GM19351 (cell line): ENCODE data around the gene IL1RAPL1.
"Not testable (repeated sequence)": the region's sequence is repeated elsewhere in the genome, so short reads cannot be mapped to it uniquely, and the experiment has no call there.

Source experiments
- ATAC-seq: cut with Tn5 transposase; IDR thresholded peaks from one replicate; pipeline ENCODE4 v1.9.1; 2021; ENCODE audit warnings: mild to moderate bottlenecking, moderate library complexity; ENCODE audit not compliant: unreplicated experiment

The IL1RAPL1 gene

GRCh38 chrX:29242856-29243255, 655.6 kb downstream of the IL1RAPL1 start:
- no peak for ATAC-seq

- ATAC-seq = no peak
Measured at GRCh38 chrX:29243942-29244341, 656.7 kb downstream of the IL1RAPL1 start.

GRCh38 chrX:29254515-29254914, 667.3 kb downstream of the IL1RAPL1 start:
- no peak for ATAC-seq

DNA sequence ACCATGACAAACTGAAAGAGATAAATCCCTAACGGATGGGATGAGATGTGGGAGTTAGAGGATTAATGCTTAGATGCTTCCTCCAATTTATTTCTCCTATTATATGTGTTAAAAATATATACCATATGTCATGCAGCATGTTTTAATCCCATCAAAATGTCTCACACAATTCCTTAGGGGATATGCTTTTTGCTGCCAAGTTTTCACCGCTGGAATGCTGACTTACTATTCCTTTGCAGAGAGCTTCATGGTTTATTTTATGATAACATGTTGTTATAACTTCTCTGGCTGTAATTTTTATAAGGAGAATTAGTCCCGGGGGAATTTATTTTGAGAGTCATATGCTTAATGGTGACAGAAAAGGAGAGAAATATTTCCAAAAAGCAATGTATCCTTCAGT, 670.3 kb downstream of the IL1RAPL1 start:
- ATAC-seq = no peak

DNA sequence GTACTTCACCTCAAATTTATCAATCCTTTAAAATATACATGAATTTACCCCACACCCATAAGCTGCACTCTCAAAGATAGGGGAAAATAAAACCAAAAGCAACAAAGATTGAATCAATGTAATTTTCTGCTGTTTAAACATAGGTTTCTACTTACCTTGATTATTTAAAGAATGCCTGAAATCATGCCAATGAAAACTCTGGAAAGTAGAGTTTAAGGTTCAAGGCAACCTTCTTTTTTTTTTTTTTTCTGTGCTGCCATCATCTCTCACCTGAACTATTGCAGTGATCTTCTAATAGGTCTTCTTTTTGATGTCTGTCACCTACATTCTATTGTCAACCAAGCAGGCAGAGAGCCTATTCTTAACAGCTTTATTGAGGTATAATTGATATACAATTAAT, 682.1 kb downstream of the IL1RAPL1 start:
- no peak for ATAC-seq

GRCh38 chrX:29274517-29274916, 687.3 kb downstream of the IL1RAPL1 start:
- no peak for ATAC-seq

GRCh38 chrX:29275928-29276327, 688.7 kb downstream of the IL1RAPL1 start:
- ATAC-seq = no peak

DNA sequence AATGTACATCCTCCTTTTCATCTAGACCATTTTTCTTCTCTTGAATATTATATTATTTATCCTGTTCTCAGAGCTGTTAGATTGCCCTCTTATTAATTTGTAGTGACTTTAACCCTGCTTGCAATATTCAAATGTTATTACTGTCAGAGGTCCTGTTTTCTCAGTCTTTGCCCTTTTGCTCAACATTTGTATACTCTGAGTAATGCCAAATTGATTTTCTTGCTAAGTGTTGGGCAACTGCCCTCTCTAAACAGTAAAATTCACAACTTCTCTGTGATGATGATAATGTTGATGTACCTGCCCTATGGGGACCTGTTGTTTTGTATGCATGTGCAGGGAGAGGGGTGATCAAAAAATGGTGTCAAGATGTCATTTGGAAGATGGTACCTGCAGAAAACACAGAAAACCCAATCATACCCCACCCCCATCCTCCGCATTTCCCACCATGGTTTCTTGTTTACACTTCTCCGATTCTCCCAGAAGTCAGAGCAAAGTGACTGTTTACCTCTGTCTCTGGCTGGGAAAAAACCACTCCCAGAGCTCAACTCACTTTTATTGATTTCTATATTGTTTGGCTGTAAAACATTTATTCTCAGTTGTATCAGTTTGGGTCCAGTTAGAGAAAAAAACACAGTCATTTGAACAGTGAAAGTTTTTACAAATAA, 694.0 kb downstream of the IL1RAPL1 start:
- ATAC-seq = no peak

GRCh38 chrX:29285664-29286063, 698.4 kb downstream of the IL1RAPL1 start:
- no peak for ATAC-seq

DNA sequence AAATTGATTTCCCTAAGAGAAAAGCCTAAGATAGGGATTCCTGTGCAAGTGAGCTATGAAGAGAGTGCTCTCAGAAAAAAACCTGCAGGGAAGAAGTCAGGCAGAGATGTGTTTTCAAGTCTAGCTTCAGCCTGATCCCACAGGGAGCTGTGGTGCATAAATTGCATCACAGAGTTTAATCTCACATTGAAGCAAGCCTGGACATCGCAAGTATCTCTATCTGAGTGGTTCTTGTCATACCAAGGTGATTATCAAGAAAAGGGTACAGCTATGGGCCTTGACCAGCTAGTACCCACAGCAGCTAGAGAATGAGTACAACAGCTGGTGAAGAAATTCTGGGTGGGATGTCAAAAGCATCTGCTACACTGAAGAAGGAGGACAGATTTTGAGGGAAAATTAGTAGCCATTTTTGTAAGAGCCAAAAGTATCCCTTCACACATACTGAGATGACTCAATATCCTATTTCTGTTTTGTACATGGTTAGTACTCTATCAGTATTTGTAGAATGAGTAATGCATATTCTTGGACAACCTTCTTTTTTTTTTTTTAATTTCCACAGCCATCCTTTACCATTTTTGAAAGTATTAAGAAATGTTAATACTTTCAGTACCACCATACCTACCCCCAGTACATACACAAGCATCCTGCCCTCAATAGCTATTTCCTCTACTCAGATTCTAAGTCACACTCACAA, 708.9 kb downstream of the IL1RAPL1 start:
- no peak for ATAC-seq

- ATAC-seq = no peak
Measured at GRCh38 chrX:29297171-29297800, 710.0 kb downstream of the IL1RAPL1 start.

GRCh38 chrX:29299684-29300083, 712.4 kb downstream of the IL1RAPL1 start:
- no peak for ATAC-seq

DNA sequence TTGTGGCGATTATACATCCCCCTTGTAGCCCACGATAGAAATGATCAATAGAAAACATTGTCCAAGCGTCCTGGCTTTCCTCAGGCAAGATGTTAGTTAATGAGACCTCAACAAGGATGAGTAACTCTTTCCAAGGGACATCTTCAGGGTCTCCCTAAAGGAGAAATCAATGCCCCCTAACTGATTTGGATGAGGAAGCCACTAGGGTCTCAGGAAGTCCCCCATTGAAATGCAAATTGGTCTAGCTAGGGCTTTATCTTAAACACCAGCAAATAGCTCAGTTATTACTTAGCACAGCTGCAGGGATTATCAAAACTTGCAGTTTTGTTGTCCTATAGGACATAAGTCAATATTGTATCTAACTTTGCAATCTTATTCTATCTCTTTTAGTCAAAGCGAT, 721.5 kb downstream of the IL1RAPL1 start:
- no peak for ATAC-seq

DNA sequence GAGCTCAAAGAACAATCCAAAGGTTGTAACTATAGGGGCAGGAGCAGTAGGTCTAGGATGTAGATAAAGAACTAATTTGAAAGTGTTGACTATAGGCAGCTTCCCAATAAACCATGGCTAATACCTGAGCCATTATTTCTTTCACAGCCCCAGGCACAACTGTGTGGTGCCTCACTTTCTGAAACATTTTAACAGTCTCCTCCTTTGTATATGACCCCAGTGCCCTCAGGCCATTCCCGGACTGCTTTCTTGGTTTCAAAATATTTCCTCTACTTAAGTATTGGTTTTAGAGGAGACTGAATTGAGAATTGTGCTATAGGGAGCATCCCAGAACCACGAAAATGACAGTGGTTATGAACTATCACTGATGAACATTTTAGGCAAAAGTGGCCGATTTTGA, 728.7 kb downstream of the IL1RAPL1 start:
- no peak for ATAC-seq

DNA sequence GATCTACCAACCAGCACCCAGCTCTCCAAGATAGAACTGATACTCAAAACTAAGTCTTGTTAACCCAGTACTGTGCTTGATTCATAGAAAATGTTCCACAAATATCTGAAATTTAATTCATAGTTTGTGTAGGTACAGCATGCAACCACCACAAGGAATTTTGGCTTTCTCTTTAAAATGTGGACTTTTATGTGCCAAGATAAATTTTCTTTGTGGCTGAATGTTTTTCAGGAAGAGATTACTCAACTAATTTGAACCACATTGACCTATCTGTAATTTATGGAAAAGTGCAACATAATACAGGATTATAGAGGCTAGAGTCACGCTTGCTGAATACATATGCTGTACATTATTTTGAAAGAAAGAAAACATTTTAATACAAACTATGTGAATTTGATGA, 730.8 kb downstream of the IL1RAPL1 start:
- ATAC-seq = no peak

GRCh38 chrX:29332429-29332828, 745.2 kb downstream of the IL1RAPL1 start:
- ATAC-seq = not testable (repeated sequence)

DNA sequence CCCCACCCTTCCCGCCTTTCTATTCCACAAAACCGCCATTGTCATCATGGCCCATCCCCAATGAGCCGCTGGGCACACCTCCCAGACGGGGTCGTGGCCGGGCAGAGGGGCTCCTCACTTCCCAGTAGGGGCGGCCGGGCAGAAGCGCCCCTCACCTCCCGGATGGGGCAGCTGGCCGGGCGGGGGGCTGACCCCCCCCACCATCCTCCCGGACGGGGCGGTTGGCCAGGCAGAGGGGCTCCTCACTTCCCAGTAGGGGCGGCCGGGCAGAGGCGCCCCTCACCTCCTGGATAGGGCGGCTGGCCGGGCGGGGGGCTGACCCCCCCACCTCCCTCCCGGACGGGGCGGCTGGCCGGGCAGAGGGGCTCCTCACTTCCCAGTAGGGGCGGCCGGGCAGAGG, 745.8 kb downstream of the IL1RAPL1 start:
- not testable (repeated sequence) for ATAC-seq

DNA sequence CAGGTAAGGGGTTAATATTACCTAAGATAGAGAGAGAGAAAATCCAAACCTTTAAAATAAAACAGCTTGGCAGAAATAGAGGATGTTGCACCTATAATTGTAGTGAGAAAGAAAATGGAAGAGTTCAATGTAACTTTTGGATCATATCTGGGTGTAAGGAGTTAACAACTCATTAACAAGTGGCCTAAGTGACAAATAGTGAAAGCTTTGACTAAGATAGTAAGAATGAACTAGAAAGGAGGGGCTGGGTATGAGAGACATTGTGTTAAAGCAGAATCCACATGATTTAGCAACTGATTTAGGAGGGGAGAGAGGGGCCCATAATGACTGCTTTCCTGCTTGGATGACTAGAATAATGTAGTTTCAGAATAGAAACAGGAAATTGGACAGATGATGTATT, 761.0 kb downstream of the IL1RAPL1 start:
- no peak for ATAC-seq

DNA sequence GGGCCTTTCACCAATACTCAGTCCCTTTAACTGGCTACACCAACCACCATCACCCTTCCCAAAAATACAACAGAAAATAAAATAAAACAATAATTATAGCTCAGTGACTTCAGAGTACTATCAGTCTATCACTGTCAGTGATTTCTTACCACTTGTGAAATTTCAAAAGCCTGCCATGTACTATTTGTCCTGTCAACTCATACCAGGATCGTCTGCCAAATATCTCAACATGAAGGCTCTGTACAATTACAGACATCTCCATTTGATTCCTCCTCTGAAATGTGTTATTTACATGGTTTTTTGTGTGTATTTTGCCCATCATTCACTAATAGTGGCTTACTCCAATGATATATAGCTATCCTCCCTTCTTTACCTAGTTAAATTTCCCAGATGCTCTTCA, 772.0 kb downstream of the IL1RAPL1 start:
- ATAC-seq = no peak

GRCh38 chrX:29374765-29375164, 787.5 kb downstream of the IL1RAPL1 start:
- not testable (repeated sequence) for ATAC-seq

DNA sequence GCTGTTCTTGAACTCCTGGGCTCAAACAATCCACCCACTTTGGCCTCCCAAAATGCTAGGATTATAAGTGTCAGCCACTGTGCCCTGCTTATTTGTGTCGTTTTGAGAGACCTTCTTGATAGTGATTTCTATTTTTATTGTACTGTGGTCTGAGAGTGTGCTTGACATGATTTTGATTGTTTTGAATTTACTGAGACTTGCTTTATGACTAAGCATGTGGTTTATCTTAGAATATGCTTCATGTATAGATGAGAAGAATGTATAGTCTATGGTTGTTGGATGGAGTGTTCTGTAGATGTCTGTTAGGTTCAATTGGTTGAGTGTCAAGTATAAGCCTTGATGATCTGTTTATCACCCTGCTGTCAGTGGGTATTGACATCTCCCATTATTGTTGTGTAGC, 789.3 kb downstream of the IL1RAPL1 start:
- ATAC-seq = peak; percentile 87

DNA sequence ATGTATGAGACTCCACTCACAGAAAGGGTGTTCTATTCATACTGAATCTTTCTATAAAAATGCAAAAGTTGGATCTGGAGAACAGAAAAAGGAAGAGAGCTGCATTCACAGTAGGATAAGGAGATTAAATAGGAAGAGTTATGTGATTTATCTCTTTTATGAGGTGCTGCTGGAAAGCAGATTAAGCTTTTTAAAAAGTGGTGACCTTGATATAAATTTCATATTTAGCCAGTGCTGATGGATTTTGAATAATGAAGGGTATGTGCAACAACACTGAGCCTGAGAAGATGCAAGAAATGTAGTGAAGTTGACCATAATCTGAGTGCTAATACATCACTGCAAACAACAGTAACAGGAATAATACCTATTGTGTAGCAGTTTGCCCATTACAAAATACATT, 795.6 kb downstream of the IL1RAPL1 start:
- ATAC-seq = no peak
